Measurements from ENCODE around the gene WDR41. TPM values are rescaled to one million over a fixed set of nuclear protein-coding genes. Genes with fewer than 3 reads are reported as not detected.

The WDR41 gene
- total and polyA plus RNA-seq, 2 of the 4 experiments (the other 2 are of a cell fraction) = 38.1 to 72.1 TPM

- H3K14ac ChIP-seq (replicated peaks; ENCODE audit: low read depth, low read length) = no peak overlapping the region
- no CpG with 5 or more reads among the region's 2 CpGs for WGBS, 2 experiments (ENCODE audit: extremely low coverage in 2 of 2, insufficient read length in 1 of 2)
- in situ Hi-C loops (cut with MboI; ENCODE audit: low sequenced_read_pairs) (no loop called here), intact Hi-C loops (cut with micrococcal nuclease) (no loop called here), dilution Hi-C loops (cut with HindIII; ENCODE audit: low sequenced_read_pairs, unreplicated experiment) (no loop called here)
- peaks cover 17% of the 10 kb centered on the region for H3K27me3 ChIP-seq (ENCODE audit: control insufficient read depth, insufficient read depth, low read length)
- H3K9me1 ChIP-seq (ENCODE audit: insufficient read depth, low read length) = no peaks in the 10 kb centered on the region
- no peaks in the 10 kb centered on the region for H4K20me1 ChIP-seq (ENCODE audit: insufficient read depth, low read length)
- no peak overlapping the region for H3K4me2 ChIP-seq (ENCODE audit: low read depth, low read length)
- ChIA-PET CTCF (no interaction called here), POLR2A (ENCODE audit: unreplicated experiment) (no interaction called here)
- H3K79me1 ChIP-seq (ENCODE audit: low read depth in 1 of 2, low read length in 2 of 2) = no peaks in the 10 kb centered on the region
- H3K18ac ChIP-seq (ENCODE audit: low read depth, low read length) = no peak overlapping the region
- no peak overlapping the region for H4K91ac ChIP-seq (ENCODE audit: insufficient read depth, low read depth, low read length)
- no peak overlapping the region for H2BK120ac ChIP-seq (ENCODE audit: low read depth, low read length)
- H2AK9ac ChIP-seq (replicated peaks; ENCODE audit: low read depth, low read length, poor library complexity) = no peak overlapping the region
- H2AFZ ChIP-seq (replicated peaks; ENCODE audit: low read length, poor library complexity) = no peak overlapping the region
- ATAC-seq (ENCODE audit: low read depth) = no peak
- no peak overlapping the region for H3K56ac ChIP-seq (ENCODE audit: extremely low read depth, insufficient read depth, low read length)
- H3K27ac ChIP-seq (ENCODE audit: insufficient read depth, low read length) = no peak overlapping the region
- DNase-seq = peak; percentile 2
- no TSS peak for BruUV-seq (replicated peaks)
- TF ChIP-seq, protein P1, sequence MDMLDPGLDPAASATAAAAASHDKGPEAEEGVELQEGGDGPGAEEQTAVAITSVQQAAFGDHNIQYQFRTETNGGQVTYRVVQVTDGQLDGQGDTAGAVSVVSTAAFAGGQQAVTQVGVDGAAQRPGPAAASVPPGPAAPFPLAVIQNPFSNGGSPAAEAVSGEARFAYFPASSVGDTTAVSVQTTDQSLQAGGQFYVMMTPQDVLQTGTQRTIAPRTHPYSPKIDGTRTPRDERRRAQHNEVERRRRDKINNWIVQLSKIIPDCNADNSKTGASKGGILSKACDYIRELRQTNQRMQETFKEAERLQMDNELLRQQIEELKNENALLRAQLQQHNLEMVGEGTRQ (IDR thresholded peaks at IDR 0.05; ENCODE audit: low read depth, low read length) = no peak
- TF ChIP-seq RAD21 (IDR thresholded peaks at IDR 0.05; ENCODE audit: low read length) (no peak), CEBPB (IDR thresholded peaks at IDR 0.05; ENCODE audit: low read depth, low read length) (no peak), RCOR1 (IDR thresholded peaks at IDR 0.05; ENCODE audit: insufficient replicate concordance, low read length) (no peak), CTCF (conservative IDR thresholded peaks at IDR 0.05; ENCODE audit: low read depth, low read length) (peak; percentile 15; the same call in 1 of the 2 replicates), SMC3 (IDR thresholded peaks at IDR 0.05; ENCODE audit: low read depth, low read length) (no peak), MAFK (IDR thresholded peaks at IDR 0.05; ENCODE audit: low read depth, low read length) (no peak), CHD1 (IDR thresholded peaks at IDR 0.05; ENCODE audit: low read depth, low read length) (no peak)
- no peak overlapping the region for H2BK20ac ChIP-seq (ENCODE audit: low read depth, low read length)
- H4K8ac ChIP-seq (ENCODE audit: low read depth in 2 of 2, low read length in 2 of 2) = no peak overlapping the region
- H3K4ac ChIP-seq (ENCODE audit: low read depth, low read length) = no peak overlapping the region
- no peaks in the 10 kb centered on the region for H3K9me3 ChIP-seq (ENCODE audit: control insufficient read depth, insufficient read depth, low read length)
- no peaks in the 10 kb centered on the region for H3K4me1 ChIP-seq (ENCODE audit: control insufficient read depth, insufficient read depth, low read length)
- H4K5ac ChIP-seq (ENCODE audit: low read depth, low read length) = no peak overlapping the region
- H3K4me3 ChIP-seq (ENCODE audit: insufficient read depth, low read depth, low read length) = no peak overlapping the region
- H2BK15ac ChIP-seq (ENCODE audit: low read depth, low read length) = no peak overlapping the region
- H3K9ac ChIP-seq (ENCODE audit: low read depth, low read length) = no peak overlapping the region
- no peak overlapping the region for H2AK5ac ChIP-seq (ENCODE audit: low read depth, low read length)
- H3K23ac ChIP-seq (ENCODE audit: low read depth, low read length) = no peak overlapping the region
- H2BK5ac ChIP-seq (ENCODE audit: low read depth, low read length, poor library complexity, severe bottlenecking) = no peak overlapping the region
- no peaks in the 10 kb centered on the region for H3K36me3 ChIP-seq (ENCODE audit: control insufficient read depth, insufficient read depth, low read length)
Measured at GRCh38 chr5:77518304-77518703, 26.2 kb upstream of the WDR41 start.

Data from IMR-90 (cell line).